GM12878 (cell line): Measurements from ENCODE around the gene GPRC5B. TPM values are rescaled to one million over a fixed set of nuclear protein-coding genes. Genes with fewer than 3 reads are reported as not detected.

Experiments
- ATAC-seq: fragments of 200-7000 bp; cut with Tn5 transposase; 3 replicates; pipeline ENCODE4 v1.9.1; 2020; ENCODE audit warnings: mild to moderate bottlenecking, moderate library complexity
- BruUV-seq: library from RNA; stranded (reverse); fragments of 400-500 nt; replicated peaks from 2 replicates; lab custom pipeline; 2021; lab: Mats Ljungman, UMichigan
- CTCF ChIA-PET: fragments of 300-600 bp; sonication (Branson Sonifier 250); formaldehyde crosslinking; extraction: SDS; loops from one replicate; lab custom pipeline; 2021; ENCODE audit warnings: inconsistent platforms; lab: Yijun Ruan, JAX
- POLR2A ChIA-PET: fragments of 350-600 bp; formaldehyde crosslinking; extraction: SDS; loops from one replicate; lab custom pipeline; 2021; ENCODE audit warnings: inconsistent platforms; lab: Charles Lee
- RAD21 ChIA-PET: fragments of 300-600 bp; sonication (Branson Sonifier 250); formaldehyde crosslinking; loops from one replicate; lab custom pipeline; 2023; ENCODE audit warnings: antibody characterized with exemption; ENCODE audit not compliant: unreplicated experiment; lab: Charles Lee
- SMC1A ChIA-PET: fragments of 300-600 bp; sonication (Branson Sonifier 250); formaldehyde crosslinking; loops from one replicate; lab custom pipeline; 2023; ENCODE audit not compliant: unreplicated experiment, uncharacterized antibody; lab: Charles Lee
- DNase-seq: peaks from one replicate; pipeline ENCODE4 v3.0.0-alpha.2; 2011; ENCODE audit warnings: low read depth, low spot score
- FAIRE-seq: peaks from 3 replicates; lab custom pipeline; 2011; peaks lifted over from hg19 to GRCh38; lab: Jason Lieb, UNC
- H2AFZ ChIP-seq: 2 replicates; pipeline ENCODE4 v1.6.0; 2011; ENCODE audit warnings: low read depth, low read length, control low read depth; ENCODE audit not compliant: control insufficient read depth
- H3K27ac ChIP-seq: 2 replicates; pipeline ENCODE4 v1.5.1; 2011; ENCODE audit warnings: control low read depth; ENCODE audit not compliant: control insufficient read depth, insufficient read depth
- H3K27me3 ChIP-seq, 2 experiments: replicated peaks in 1 of 2; 2 replicates each; pipeline versions ENCODE4 v1.6.0 to v1.6.1; 2011; ENCODE audit warnings: low read length in 1 of 2; ENCODE audit not compliant: control insufficient read depth in 2 of 2, insufficient read depth in 2 of 2
- H3K36me3 ChIP-seq, 2 experiments: 2 replicates each; pipeline ENCODE4 v1.5.1; 2011; ENCODE audit warnings: low read length in 1 of 2; ENCODE audit not compliant: control insufficient read depth in 2 of 2, insufficient read depth in 2 of 2
- H3K4me1 ChIP-seq: 2 replicates; pipeline ENCODE4 v1.6.1; 2011; ENCODE audit warnings: mild to moderate bottlenecking, low read length, moderate library complexity, mixed read lengths; ENCODE audit not compliant: control insufficient read depth, insufficient read depth
- H3K4me2 ChIP-seq: 2 replicates; pipeline ENCODE4 v1.6.0; 2011; ENCODE audit warnings: control low read depth; ENCODE audit not compliant: control insufficient read depth, insufficient read depth
- H3K4me3 ChIP-seq: fragments of 200-600 bp; sonication (generic); 2 replicates; pipeline ENCODE4 v1.5.1; 2016
- H3K79me2 ChIP-seq: 2 replicates; pipeline ENCODE4 v1.6.0; 2011; ENCODE audit warnings: low read length; ENCODE audit not compliant: control insufficient read depth, insufficient read depth
- H3K9ac ChIP-seq: 2 replicates; pipeline ENCODE4 v1.8.0; 2011; ENCODE audit warnings: low read length, control low read depth, mixed read lengths; ENCODE audit not compliant: control insufficient read depth, insufficient read depth
- H3K9me3 ChIP-seq: replicated peaks from 3 replicates; pipeline ENCODE4 v1.5.1; 2011; ENCODE audit warnings: mild to moderate bottlenecking, low read length; ENCODE audit not compliant: control insufficient read depth, insufficient read depth
- H4K20me1 ChIP-seq: 2 replicates; pipeline ENCODE4 v1.6.0; 2011; ENCODE audit not compliant: control insufficient read depth, insufficient read depth
- EED ChIP-seq: sonication (generic); IDR thresholded peaks from 2 replicates; pipeline ENCODE4 v1.6.1; 2016; ENCODE audit warnings: antibody characterized with exemption, low read depth
- HDAC6 ChIP-seq: fragments of 200-600 bp; sonication (generic); IDR thresholded peaks from one replicate; pipeline ENCODE4 v1.8.0; 2017; ENCODE audit warnings: antibody characterized with exemption; ENCODE audit not compliant: unreplicated experiment
- IKZF1 ChIP-seq: fragments of 450-650 bp; conservative IDR thresholded peaks from 2 replicates; pipeline ENCODE4 v1.6.1; 2017; ENCODE audit warnings: antibody characterized with exemption, mild to moderate bottlenecking
- MLLT1 ChIP-seq: fragments of 450-650 bp; IDR thresholded peaks from 2 replicates; pipeline ENCODE4 v1.6.1; 2016; ENCODE audit warnings: mild to moderate bottlenecking
- MTA3 ChIP-seq: IDR thresholded peaks from 2 replicates; pipeline ENCODE4 v1.6.1; 2012; ENCODE audit warnings: low read length, inconsistent platforms, borderline replicate concordance
- NRF1 ChIP-seq: conservative IDR thresholded peaks from 2 replicates; pipeline ENCODE4 v1.6.1; 2011; ENCODE audit warnings: mild to moderate bottlenecking, low read depth, low read length, improper control_type of control experiment
- SREBF1 ChIP-seq: IDR thresholded peaks from 2 replicates; pipeline ENCODE4 v1.6.1; 2012; ENCODE audit warnings: mild to moderate bottlenecking, low read length
- TBL1XR1 ChIP-seq: IDR thresholded peaks from 2 replicates; pipeline ENCODE4 v1.6.1; 2012; ENCODE audit warnings: low read depth, low read length, improper control_type of control experiment
- ZBTB4 ChIP-seq: fragments of 450-650 bp; formaldehyde crosslinking; IDR thresholded peaks from 2 replicates; pipeline ENCODE4 v1.4.0; 2022; ENCODE audit warnings: mild to moderate bottlenecking, moderate library complexity
- WGBS: methylation state at CpG from one replicate; pipeline ENCODE4 v1.1.6; 2016; ENCODE audit warnings: low lambda C conversion rate; ENCODE audit not compliant: insufficient replicate concordance, insufficient coverage; ENCODE audit errors: missing lambda C conversion rate; 5-methylcytosine and 5-hydroxymethylcytosine counted together
- in situ Hi-C: fragments of 300-500 bp; cut with MboI; formaldehyde crosslinking; loops from 9 replicates; pipeline ENCODE4 v1.14.3; 2018; ENCODE audit warnings: mixed read lengths
- intact Hi-C: fragments of 100-400 bp; cut with micrococcal nuclease; formaldehyde crosslinking; loops from one replicate; pipeline ENCODE4 v1.14.2; 2022; ENCODE audit not compliant: unreplicated experiment
- polyA plus RNA-seq, 11 experiments: library from polyadenylated mRNA; depleted of rRNA in 4 of 11; unstranded in 6 of 11; stranded (reverse) in 5 of 11; fragments of >200 nt; fragmentation: Nextera tagmentation in 4 of 11; fragmentation: Illumina TruSeq in 1 of 11; extraction: Ambion mirVana in 4 of 11; extraction: Trizol in 1 of 11; gene quantifications; 1 replicate in 1 of 11; 2 replicates in 10 of 11; pipeline versions ENCODE4 v1.2.1 to v1.2.3, GENCODE V29; 2011 to 2016; ENCODE audit warnings: inconsistent platforms in 2 of 11, missing spikeins in 2 of 11, low read depth in 1 of 11
- total RNA-seq, 4 experiments: library from RNA; depleted of rRNA in 3 of 4; stranded (reverse); fragments of >200 nt in 3 of 4; fragmentation: Illumina TruSeq in 1 of 4; extraction: Trizol in 1 of 4; gene quantifications; 2 replicates each; pipeline versions ENCODE4 v1.2.1 to v1.2.3, GENCODE V29; 2013 to 2021
- TF ChIP-seq, protein P1 (sequence below): fragments of 450-650 bp; IDR thresholded peaks from 2 replicates; pipeline ENCODE4 v1.6.1; 2016; ENCODE audit warnings: mild to moderate bottlenecking
- TF ChIP-seq, protein P2 (sequence below): fragments of 450-650 bp; IDR thresholded peaks from 2 replicates; pipeline ENCODE4 v1.6.1; 2014; ENCODE audit warnings: mild to moderate bottlenecking

Gene GPRC5B
- total and polyA plus RNA-seq, 10 of the 15 experiments (the other 5 are each of a cell fraction or from before 2014, with no cell fraction given) = 0.01 to 0.42 (median 0.15) TPM; not detected in 2

- no peak for TF ChIP-seq SREBF1
- no peak for TF ChIP-seq EED
- no peak for TF ChIP-seq MTA3
- TF ChIP-seq NRF1 = no peak
- TF ChIP-seq, protein P1, sequence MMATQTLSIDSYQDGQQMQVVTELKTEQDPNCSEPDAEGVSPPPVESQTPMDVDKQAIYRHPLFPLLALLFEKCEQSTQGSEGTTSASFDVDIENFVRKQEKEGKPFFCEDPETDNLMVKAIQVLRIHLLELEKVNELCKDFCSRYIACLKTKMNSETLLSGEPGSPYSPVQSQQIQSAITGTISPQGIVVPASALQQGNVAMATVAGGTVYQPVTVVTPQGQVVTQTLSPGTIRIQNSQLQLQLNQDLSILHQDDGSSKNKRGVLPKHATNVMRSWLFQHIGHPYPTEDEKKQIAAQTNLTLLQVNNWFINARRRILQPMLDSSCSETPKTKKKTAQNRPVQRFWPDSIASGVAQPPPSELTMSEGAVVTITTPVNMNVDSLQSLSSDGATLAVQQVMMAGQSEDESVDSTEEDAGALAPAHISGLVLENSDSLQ = no peak
- no peak for TF ChIP-seq HDAC6
- TF ChIP-seq, all 136 proteins: peak for 0
Observed at GRCh38 chr16:19857593-19858339, 26.9 kb downstream of the GPRC5B start (continued).

GRCh38 chr16:19856120-19856519, 28.5 kb downstream of the GPRC5B start:
- ATAC-seq = no peak
- Histone ChIP-seq H3K4me1 (no peaks in the 10 kb centered on the region), H2AFZ (no peak overlapping the region), H3K4me2 (no peak overlapping the region), H3K27me3 (no peaks in the 10 kb centered on the region), H3K9me3 (no peaks in the 10 kb centered on the region), H3K4me3 (no peak overlapping the region), H4K20me1 (no peaks in the 10 kb centered on the region), H3K79me2 (no peaks in the 10 kb centered on the region), H3K36me3 (no peaks in the 10 kb centered on the region), H3K9ac (no peak overlapping the region), H3K27ac (no peak overlapping the region)
- DNase-seq = no peak
- in situ Hi-C loops = no loop called here
- POLR2A ChIA-PET = no interaction called here
- FAIRE-seq = no peak
- SMC1A ChIA-PET = interaction anchor here (1.3 kb wide), 1 partner anchor 14 kb away, joined by 4 read pairs; no protein-coding TSS in a partner anchor
- CTCF ChIA-PET = interaction anchor here (1.0 to 2.1 kb wide), 2 partner anchors 30 to 51 kb away, joined by 3 to 5 read pairs; no protein-coding TSS in a partner anchor
- BruUV-seq = no TSS peak
- 46% methylated on average over 10 of the region's 10 CpGs for WGBS
- RAD21 ChIA-PET = no interaction called here
- TF ChIP-seq ZBTB4 (CRISPR knock-in tag) (no peak), MLLT1 (no peak), IKZF1 (0 out of 2 replicates have a peak, but pooled peaks have one; percentile 12), TBL1XR1 (no peak)
- TF ChIP-seq, protein P2, sequence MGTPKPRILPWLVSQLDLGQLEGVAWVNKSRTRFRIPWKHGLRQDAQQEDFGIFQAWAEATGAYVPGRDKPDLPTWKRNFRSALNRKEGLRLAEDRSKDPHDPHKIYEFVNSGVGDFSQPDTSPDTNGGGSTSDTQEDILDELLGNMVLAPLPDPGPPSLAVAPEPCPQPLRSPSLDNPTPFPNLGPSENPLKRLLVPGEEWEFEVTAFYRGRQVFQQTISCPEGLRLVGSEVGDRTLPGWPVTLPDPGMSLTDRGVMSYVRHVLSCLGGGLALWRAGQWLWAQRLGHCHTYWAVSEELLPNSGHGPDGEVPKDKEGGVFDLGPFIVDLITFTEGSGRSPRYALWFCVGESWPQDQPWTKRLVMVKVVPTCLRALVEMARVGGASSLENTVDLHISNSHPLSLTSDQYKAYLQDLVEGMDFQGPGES = no peak
- intact Hi-C loops = loop anchor here (10.0 kb wide), 1 partner anchor 51 kb away; no protein-coding TSS in a partner anchor
